Measurements from ENCODE around the gene ARRB2. TPM values are rescaled to one million over a fixed set of nuclear protein-coding genes. Genes with fewer than 3 reads are reported as not detected.

ARRB2 gene
- total RNA-seq, 4 donors from 2014 or later = 12.1 to 20.6 (median 16.0) TPM

DNA sequence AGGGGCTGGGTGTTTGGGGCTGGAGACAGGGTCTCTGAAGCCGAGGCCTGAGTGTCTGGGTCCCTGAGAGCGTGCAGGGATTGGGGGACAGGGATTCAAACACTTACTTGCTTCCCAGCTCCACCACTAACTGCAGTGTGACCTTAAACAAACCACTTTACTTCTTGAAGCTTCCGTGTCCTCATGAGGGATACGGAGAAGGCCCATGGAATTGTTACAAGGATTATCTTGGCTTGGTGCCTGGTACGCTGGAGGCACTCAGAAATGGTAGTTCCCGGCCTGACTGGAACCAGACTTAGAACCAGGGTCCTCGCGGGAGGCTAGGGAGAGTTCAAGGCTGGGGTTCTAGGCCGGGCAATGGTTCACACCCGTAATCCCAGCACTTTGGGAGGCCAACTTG is 32.2 kb downstream of the ARRB2 start:
- no peak for DNase-seq (ENCODE audit: low spot score in 2 of 2)
- no peak overlapping the region for H3K4me3 ChIP-seq
- peaks cover 28% of the 10 kb centered on the region for H3K4me1 ChIP-seq
- WGBS = 74% methylated on average over 9 of the region's 10 CpGs
- TF ChIP-seq POLR2AphosphoS5 (IDR thresholded peaks at IDR 0.05) = no peak
- no peak for TF ChIP-seq CTCF (IDR thresholded peaks at IDR 0.05)
- TF ChIP-seq EP300 (IDR thresholded peaks at IDR 0.05) = no peak
- no peak for TF ChIP-seq POLR2A (IDR thresholded peaks at IDR 0.05)
- no peaks in the 10 kb centered on the region for H3K9me3 ChIP-seq
- no peak overlapping the region for H3K27ac ChIP-seq
- peaks cover 14% of the 10 kb centered on the region for H3K27me3 ChIP-seq
- no peaks in the 10 kb centered on the region for H3K36me3 ChIP-seq

DNA sequence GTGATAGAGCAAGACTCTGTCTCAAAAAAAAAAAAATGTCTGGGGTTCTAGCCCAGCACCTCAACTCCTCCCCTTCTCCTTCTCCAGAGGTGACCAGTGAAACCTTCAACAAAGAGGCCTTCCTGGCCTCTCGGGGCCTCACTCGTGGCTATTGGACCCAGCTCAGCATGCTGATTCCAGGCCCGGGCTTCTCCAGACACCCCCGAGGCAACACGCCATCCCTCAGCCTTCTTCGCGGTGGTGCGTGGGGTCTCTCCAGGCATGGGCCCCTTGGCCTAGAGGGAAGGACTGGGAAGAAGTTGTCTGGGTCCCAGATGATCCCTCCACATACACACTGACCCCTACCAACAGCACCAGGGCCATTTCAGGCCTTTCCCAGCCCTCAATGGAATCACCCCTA is 32.8 kb downstream of the ARRB2 start:
- 90% methylated on average over 5 of the region's 8 CpGs for WGBS
- peaks cover 14% of the 10 kb centered on the region for H3K27me3 ChIP-seq
- TF ChIP-seq CTCF (IDR thresholded peaks at IDR 0.05) = no peak
- no peak for TF ChIP-seq POLR2A (IDR thresholded peaks at IDR 0.05)
- no peak for TF ChIP-seq EP300 (IDR thresholded peaks at IDR 0.05)
- TF ChIP-seq POLR2AphosphoS5 (IDR thresholded peaks at IDR 0.05) = no peak

DNA sequence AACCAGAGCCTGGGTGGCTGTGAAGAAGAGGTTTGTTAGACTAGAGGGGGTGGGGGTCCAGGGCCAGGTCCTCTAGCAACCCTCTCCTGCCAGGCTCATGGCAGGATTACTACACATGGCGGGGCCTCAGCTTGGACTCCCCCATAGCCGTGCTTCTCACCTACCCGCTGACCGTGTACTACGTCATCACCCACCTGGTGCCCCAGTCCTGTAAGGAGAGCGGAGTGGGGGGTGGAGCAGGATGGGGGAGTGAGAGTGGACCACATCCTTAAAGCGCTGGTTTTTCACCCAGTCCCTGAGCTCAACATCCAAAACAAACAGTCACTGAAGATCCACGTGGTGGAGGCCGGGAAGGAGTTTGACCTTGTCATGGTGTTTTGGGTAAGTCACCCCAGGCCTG is 33.5 kb downstream of the ARRB2 start:
- TF ChIP-seq POLR2A (IDR thresholded peaks at IDR 0.05) (no peak), CTCF (IDR thresholded peaks at IDR 0.05) (no peak), POLR2AphosphoS5 (IDR thresholded peaks at IDR 0.05) (no peak), EP300 (IDR thresholded peaks at IDR 0.05) (no peak)
- Histone ChIP-seq H3K27ac (no peak overlapping the region), H3K9me3 (no peaks in the 10 kb centered on the region), H3K27me3 (peaks cover 14% of the 10 kb centered on the region), H3K4me3 (no peak overlapping the region), H3K36me3 (no peaks in the 10 kb centered on the region), H3K4me1 (peaks cover 20% of the 10 kb centered on the region)
- DNase-seq (ENCODE audit: low spot score in 2 of 2) = no peak
- WGBS = 89% methylated on average over 8 of the region's 9 CpGs

More for the DNA sequence above, 32.8 kb downstream of the ARRB2 start:
- no peak for DNase-seq (ENCODE audit: low spot score in 2 of 2)
- Histone ChIP-seq H3K36me3 (no peaks in the 10 kb centered on the region), H3K4me1 (peaks cover 26% of the 10 kb centered on the region), H3K27ac (no peak overlapping the region), H3K9me3 (no peaks in the 10 kb centered on the region), H3K4me3 (no peak overlapping the region)

GRCh38 chr17:4744999-4745969 is 34.9 kb downstream of the ARRB2 start:
- Histone ChIP-seq H3K9me3 (no peaks in the 10 kb centered on the region), H3K4me1 (peaks cover 13% of the 10 kb centered on the region), H3K27ac (no peak overlapping the region), H3K4me3 (no peak overlapping the region), H3K36me3 (no peaks in the 10 kb centered on the region), H3K27me3 (peaks cover 16% of the 10 kb centered on the region)
- TF ChIP-seq POLR2A (IDR thresholded peaks at IDR 0.05) (no peak), POLR2AphosphoS5 (IDR thresholded peaks at IDR 0.05) (no peak), EP300 (IDR thresholded peaks at IDR 0.05) (no peak), CTCF (IDR thresholded peaks at IDR 0.05) (no peak)
- WGBS = 25% methylated on average over 45 of the region's 51 CpGs
- DNase-seq (ENCODE audit: low spot score in 2 of 2) = no peak

GRCh38 chr17:4747847-4748246 is 37.4 kb downstream of the ARRB2 start:
- TF ChIP-seq CTCF (IDR thresholded peaks at IDR 0.05) (no peak), POLR2A (IDR thresholded peaks at IDR 0.05) (no peak), EP300 (IDR thresholded peaks at IDR 0.05) (no peak), POLR2AphosphoS5 (IDR thresholded peaks at IDR 0.05) (no peak)
- no peak overlapping the region for H3K4me3 ChIP-seq
- DNase-seq (ENCODE audit: low spot score in 2 of 2) = no peak
- no peaks in the 10 kb centered on the region for H3K36me3 ChIP-seq
- H3K9me3 ChIP-seq = no peaks in the 10 kb centered on the region
- 23% methylated on average over 5 of the region's 5 CpGs for WGBS
- H3K27me3 ChIP-seq = peaks cover 34% of the 10 kb centered on the region
- H3K4me1 ChIP-seq = peaks cover 13% of the 10 kb centered on the region
- no peak overlapping the region for H3K27ac ChIP-seq

All from suprapubic skin (tissue), 4 donors.